Activated CD4-positive, alpha-beta T cell treated with anti-CD3 and anti-CD28 coated beads, Interleukin-2, amount 10 ng/mL, durations not matched to agents 7 days and 5 days (primary cell): ENCODE measurements around the gene ZKSCAN5. TPM values are rescaled to one million over a fixed set of nuclear protein-coding genes. Genes with fewer than 3 reads are reported as not detected.
"Not testable (repeated sequence)": the region's sequence is repeated elsewhere in the genome, so short reads cannot be mapped to it uniquely, and the experiment has no call there.

Source experiments
- CTCF ChIA-PET: fragments of 350-600 bp; sonication (Branson Sonifier 250); formaldehyde crosslinking; loops from one replicate; lab custom pipeline; 2021; ENCODE audit warnings: antibody characterized with exemption; lab: Charles Lee
- POLR2A ChIA-PET: fragments of 350-600 bp; sonication (Branson Sonifier 250); formaldehyde crosslinking; loops from one replicate; lab custom pipeline; 2021; ENCODE audit warnings: antibody characterized with exemption; lab: Charles Lee
- DNase-seq: peaks from one replicate; pipeline ENCODE4 v3.0.0-alpha.2; 2020
- H3K27ac Mint-ChIP-seq: one replicate; pipeline ENCODE4 v1.8.0; 2021; ENCODE audit warnings: mild to moderate bottlenecking, moderate library complexity, mixed read lengths
- H3K27me3 Mint-ChIP-seq: one replicate; pipeline ENCODE4 v1.8.0; 2021; ENCODE audit warnings: mixed read lengths
- H3K36me3 Mint-ChIP-seq: one replicate; pipeline ENCODE4 v1.8.0; 2021; ENCODE audit warnings: low read depth, mixed read lengths
- H3K4me1 Mint-ChIP-seq: one replicate; pipeline ENCODE4 v1.8.0; 2021; ENCODE audit warnings: mixed read lengths
- H3K4me3 Mint-ChIP-seq: one replicate; pipeline ENCODE4 v1.8.0; 2021; ENCODE audit warnings: mild to moderate bottlenecking, moderate library complexity, mixed read lengths
- H3K9me3 Mint-ChIP-seq: one replicate; pipeline ENCODE4 v1.8.0; 2021; ENCODE audit warnings: mixed read lengths
- total RNA-seq, 2 experiments: library from RNA; stranded (reverse); gene quantifications; one replicate each; pipeline ENCODE4 v1.2.3, GENCODE V29; 2021

Gene ZKSCAN5
- total RNA-seq, 2 experiments from 2014 or later, result 14.1 to 15.2 TPM

DNA sequence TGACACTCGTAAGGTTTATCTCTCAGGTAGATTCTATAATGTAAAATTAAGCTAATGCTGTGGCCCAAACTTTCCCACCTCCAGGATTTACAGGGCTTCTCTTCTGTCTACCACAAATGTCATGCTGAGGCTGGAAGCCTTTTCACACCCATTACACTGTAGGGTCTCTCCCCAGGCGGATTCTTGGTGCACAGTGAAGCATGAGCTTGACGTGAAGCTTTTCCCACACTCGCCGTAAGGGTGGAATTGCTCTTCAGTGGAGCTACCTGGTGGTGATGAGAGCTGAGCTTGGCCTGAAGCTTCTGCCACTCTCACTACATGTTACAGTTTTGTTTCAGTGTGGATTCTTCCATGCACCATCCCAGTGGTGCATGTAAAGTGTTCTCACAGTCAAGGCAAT lies 36.1 kb downstream of the ZKSCAN5 start:
- DNase-seq, result no peak
- H3K9me3 Mint-ChIP-seq, result peaks cover 39% of the 10 kb centered on the region
- CTCF ChIA-PET, result interaction anchor here (0.7 to 2.5 kb wide), 2 partner anchors 16 to 33 kb away, joined by 3 to 5 read pairs; no protein-coding TSS in a partner anchor
- H3K27me3 Mint-ChIP-seq, result no peaks in the 10 kb centered on the region
- no peak overlapping the region for H3K27ac Mint-ChIP-seq
- H3K4me1 Mint-ChIP-seq, result no peaks in the 10 kb centered on the region
- peaks cover 25% of the 10 kb centered on the region for H3K36me3 Mint-ChIP-seq
- POLR2A ChIA-PET, result no interaction called here
- no peak overlapping the region for H3K4me3 Mint-ChIP-seq

DNA sequence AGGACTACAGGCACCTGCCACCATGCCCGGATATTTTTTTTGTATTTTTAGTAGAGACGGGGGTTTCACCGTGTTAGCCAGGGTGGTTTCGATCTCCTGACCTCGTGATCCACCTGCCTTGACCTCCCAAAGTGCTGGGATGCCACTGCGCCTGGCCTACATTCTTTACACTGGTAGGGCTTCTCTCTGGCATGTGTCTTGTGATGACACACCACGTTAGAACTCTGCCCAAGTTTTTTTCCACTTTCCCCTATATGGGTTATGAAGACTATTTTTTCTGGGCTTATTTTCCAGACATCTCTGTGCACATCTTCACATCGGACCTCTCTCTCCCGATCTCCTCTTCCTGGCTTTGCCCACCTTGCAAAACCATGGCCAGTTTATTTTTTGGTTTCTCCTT lies 36.8 kb downstream of the ZKSCAN5 start:
- H3K27ac Mint-ChIP-seq, result no peak overlapping the region
- H3K4me1 Mint-ChIP-seq, result no peaks in the 10 kb centered on the region
- POLR2A ChIA-PET, result no interaction called here
- peaks cover 37% of the 10 kb centered on the region for H3K9me3 Mint-ChIP-seq
- peaks cover 25% of the 10 kb centered on the region for H3K36me3 Mint-ChIP-seq
- no peak for DNase-seq
- CTCF ChIA-PET, result interaction anchor here (0.6 to 0.7 kb wide), 4 partner anchors 18 to 41 kb away, joined by 3 to 4 read pairs (median 4); partner anchors contain the start of gene ZNF394
- H3K4me3 Mint-ChIP-seq, result no peak overlapping the region
- H3K27me3 Mint-ChIP-seq, result no peaks in the 10 kb centered on the region

DNA sequence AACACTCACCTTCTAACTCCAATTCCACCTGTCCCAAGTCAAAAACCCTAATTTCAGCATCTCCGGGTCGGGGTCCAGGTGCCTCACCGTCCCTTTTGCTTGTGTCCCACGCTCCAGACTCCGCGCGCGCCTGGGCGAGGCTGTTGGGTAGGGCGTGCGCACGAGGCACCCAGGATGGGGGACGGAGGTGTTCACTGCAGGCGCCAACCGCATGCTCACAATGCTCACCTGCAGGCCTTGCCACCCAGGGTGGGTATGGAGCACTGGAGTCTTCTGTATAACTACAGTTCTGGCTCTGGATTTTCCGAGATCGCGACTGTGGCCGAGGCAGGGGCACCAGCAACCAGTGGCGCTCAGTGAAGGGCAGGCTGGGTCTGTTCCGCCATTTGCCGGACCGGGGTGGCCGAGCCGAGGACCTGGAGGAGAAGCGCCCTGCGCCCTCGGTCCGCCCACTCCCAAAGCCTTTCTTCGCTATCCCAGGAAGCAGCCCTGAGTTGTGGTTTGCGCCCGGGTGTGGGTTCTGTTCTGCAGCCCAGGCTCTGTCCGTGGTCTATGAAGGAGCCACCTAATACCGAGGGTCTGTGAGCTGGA lies 38.7 kb downstream of the ZKSCAN5 start:
- Mint-ChIP-seq H3K4me3 (no peak overlapping the region), H3K27me3 (no peaks in the 10 kb centered on the region), H3K27ac (no peak overlapping the region), H3K4me1 (no peaks in the 10 kb centered on the region), H3K36me3 (peaks cover 27% of the 10 kb centered on the region), H3K9me3 (peaks cover 37% of the 10 kb centered on the region)
- ChIA-PET CTCF (no interaction called here), POLR2A (no interaction called here)
- no peak for DNase-seq

DNA sequence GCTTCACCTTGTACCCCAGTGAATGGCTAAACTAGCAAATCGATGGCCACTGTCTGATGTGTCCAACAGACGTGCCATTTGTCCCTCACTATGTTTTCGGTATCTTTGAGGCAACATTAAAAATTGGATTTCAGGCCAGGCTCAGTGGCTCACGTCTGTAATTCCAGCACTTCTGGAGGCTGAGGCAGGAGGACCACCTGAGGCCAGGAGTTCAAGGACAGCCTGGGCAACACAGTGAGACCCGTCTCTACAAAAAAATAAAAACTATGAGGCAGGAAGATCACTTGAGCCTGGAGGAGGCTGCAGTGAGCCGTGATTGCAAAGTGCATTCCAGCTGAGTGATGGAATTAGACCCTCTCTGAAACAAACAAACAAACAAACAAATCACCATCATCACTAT lies 39.5 kb downstream of the ZKSCAN5 start:
- Mint-ChIP-seq H3K36me3 (peaks cover 31% of the 10 kb centered on the region), H3K9me3 (peaks cover 36% of the 10 kb centered on the region), H3K4me1 (no peaks in the 10 kb centered on the region), H3K27me3 (no peaks in the 10 kb centered on the region), H3K4me3 (no peak overlapping the region), H3K27ac (no peak overlapping the region)
- no peak for DNase-seq
- POLR2A ChIA-PET, result no interaction called here
- CTCF ChIA-PET, result interaction anchor here (0.6 kb wide), 1 partner anchor 34 kb away, joined by 3 read pairs; no protein-coding TSS in a partner anchor

DNA sequence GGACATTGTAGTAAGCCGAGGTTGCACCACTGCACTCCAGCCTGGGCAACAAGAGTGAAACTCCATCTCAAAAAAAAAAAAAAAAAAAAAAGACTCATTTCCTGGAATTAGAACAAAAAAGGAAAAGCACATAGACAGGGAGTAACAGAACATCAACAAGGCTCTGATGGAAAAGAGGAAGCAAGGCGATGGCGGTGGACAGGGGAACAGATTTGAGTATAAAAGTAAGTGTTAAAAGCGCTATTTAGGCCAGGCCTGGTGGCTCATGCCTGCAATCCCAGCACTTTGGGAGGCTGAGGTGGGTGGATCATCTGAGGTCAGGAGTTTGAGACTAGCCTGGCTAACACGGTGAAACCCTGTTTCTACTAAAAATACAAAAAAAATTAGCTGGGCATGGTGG lies 40.8 kb downstream of the ZKSCAN5 start:
- CTCF ChIA-PET, result interaction anchor here (0.7 to 1.0 kb wide), 2 partner anchors 13 to 152 kb away, joined by 3 read pairs; partner anchors contain the start of gene ZNF655
- DNase-seq, H3K4me3 Mint-ChIP-seq, H3K4me1 Mint-ChIP-seq, H3K27ac Mint-ChIP-seq, POLR2A ChIA-PET, H3K27me3 Mint-ChIP-seq: not testable (repeated sequence)
- Mint-ChIP-seq H3K9me3 (peaks cover 36% of the 10 kb centered on the region), H3K36me3 (peaks cover 43% of the 10 kb centered on the region)

DNA sequence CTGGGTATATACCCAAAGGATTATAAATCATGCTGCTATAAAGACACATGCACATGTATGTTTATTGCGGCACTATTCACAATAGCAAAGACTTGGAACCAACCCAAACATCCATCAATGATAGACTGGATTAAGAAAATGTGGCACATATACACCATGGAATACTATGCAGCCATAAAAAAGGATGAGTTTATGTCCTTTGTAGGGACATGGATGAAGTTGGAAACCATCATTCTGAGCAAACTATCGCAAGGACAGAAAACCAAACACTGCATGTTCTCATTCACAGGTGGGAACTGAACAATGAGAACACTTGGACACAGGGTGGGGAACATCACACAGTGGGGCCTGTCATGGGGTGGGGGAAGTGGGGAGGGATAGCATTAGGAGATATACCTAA lies 45.1 kb downstream of the ZKSCAN5 start:
- DNase-seq, CTCF ChIA-PET, POLR2A ChIA-PET, H3K27me3 Mint-ChIP-seq, H3K4me3 Mint-ChIP-seq, H3K27ac Mint-ChIP-seq: not testable (repeated sequence)
- Mint-ChIP-seq H3K4me1 (peaks cover 26% of the 10 kb centered on the region), H3K9me3 (peaks cover 21% of the 10 kb centered on the region), H3K36me3 (peaks cover 42% of the 10 kb centered on the region)

DNA sequence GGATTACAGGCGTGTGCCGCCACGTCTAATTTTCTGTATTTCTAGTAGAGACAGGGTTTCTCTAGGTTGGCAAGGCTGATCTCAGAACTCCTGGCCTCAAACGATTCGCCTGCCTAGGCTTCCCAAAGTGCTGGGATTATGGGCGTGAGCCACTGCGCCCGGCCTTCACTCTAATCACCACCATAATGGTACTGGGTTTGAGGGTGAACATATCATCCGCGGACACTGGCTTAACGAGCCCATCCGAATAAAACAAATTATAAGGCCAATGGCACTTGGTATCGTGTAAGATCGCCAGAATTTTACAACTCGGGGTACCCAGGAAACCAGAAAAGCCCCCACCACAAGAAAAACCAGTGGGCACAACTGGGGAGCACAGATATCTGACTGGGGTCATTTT lies 46.9 kb downstream of the ZKSCAN5 start:
- peak; percentile 8 for DNase-seq
- POLR2A ChIA-PET, result no interaction called here
- Mint-ChIP-seq H3K36me3 (peaks cover 49% of the 10 kb centered on the region), H3K9me3 (peaks cover 18% of the 10 kb centered on the region), H3K27me3 (no peaks in the 10 kb centered on the region), H3K4me3 (peak overlapping the region; percentile 86), H3K27ac (peak overlapping the region; percentile 94), H3K4me1 (peaks cover 37% of the 10 kb centered on the region)
- CTCF ChIA-PET, result no interaction called here

DNA sequence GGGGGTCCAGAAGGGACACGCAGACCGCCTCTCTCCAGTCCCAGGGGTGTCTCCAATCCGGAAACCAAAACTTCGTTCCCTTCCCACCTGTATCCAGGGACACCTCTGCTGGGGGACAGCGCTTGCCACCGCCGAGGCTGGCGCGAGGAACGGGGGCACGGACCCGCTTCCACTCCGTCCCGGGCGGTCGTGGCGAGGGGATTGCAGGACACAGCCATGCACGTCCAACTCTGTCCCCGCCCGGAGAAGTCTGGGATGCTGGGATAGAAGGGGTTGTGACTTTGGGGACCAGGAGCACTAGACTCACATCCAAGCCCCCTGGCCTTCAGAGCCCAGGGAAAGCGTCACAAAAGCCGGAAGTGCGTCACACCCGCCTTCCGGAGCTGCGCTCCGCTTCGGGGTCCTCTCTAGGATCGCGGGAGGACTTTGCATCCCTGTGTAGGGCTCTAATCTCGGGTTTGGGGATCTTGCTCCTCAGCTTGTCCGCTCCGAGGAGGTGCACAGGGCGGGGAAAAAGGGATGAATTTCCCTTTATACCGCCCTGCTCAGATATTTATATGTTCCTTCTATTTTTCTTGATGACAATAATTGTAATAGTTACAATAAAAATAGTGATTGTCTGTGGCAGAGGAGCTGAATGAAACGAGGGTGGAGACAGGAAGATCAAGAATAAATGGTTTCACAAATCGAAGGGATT lies 47.5 kb downstream of the ZKSCAN5 start, which contains the start of gene FAM200A:
FAM200A (minus strand) TSS at position 348 of the 697 bp plus-strand sequence. CDS start 3,707 bp downstream, outside the sequence.
- peak; percentile 86 for DNase-seq
- ChIA-PET POLR2A (no interaction called here), CTCF (interaction anchor here (1.2 kb wide), 1 partner anchor 17 kb away, joined by 3 read pairs; no protein-coding TSS in a partner anchor)
- H3K27ac Mint-ChIP-seq, result peak within 1 kb of the TSS; percentile 94
- H3K4me1 Mint-ChIP-seq, result peaks cover 40% of the 10 kb centered on the region
- peaks cover 13% of the 10 kb centered on the region for H3K9me3 Mint-ChIP-seq
- H3K36me3 Mint-ChIP-seq, result peaks cover 51% of the 10 kb centered on the region
- H3K27me3 Mint-ChIP-seq, result no peaks in the 10 kb centered on the region
- peak within 1 kb of the TSS; percentile 86 for H3K4me3 Mint-ChIP-seq

DNA sequence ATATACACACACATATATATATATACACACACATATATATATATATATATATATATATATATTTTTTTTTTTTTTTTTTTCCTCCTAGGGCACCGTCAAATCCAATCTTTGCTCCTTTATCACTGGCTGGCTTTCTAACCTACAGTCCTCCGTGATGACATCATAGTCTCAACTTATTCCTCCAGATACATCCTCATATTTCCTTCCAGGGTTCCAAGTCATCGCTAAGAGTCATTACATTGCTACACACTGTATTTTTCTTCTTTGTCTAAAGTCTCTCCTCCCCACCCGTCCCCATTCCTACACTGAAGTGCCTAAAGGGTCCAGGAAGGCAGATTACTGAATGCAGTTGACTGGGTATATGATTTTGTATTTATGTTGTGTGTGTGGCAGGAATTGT lies 48.6 kb downstream of the ZKSCAN5 start:
- Mint-ChIP-seq H3K4me1 (peaks cover 46% of the 10 kb centered on the region), H3K36me3 (peaks cover 56% of the 10 kb centered on the region), H3K27me3 (no peaks in the 10 kb centered on the region), H3K4me3 (peak overlapping the region; percentile 26), H3K9me3 (peaks cover 11% of the 10 kb centered on the region), H3K27ac (no peak overlapping the region)
- ChIA-PET POLR2A (no interaction called here), CTCF (no interaction called here)
- no peak for DNase-seq

DNA sequence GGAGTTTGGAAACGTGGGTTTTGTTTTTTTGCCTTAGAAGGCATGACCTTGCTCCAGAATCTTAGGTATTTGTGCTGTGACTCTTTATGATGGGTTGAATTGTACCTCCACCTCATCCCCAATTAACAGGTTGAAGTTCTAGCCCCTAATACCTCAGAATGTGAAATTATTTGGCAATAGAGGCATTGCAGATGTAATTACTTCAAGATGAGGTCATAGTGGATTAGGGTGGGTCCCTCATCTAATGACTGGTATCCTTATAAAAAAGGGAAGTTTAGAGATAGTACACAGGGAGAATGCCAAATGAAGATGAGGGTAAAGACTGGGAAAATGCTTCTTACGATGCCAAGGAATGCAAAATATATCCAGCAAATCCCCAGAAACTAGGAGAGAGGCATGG lies 50.5 kb downstream of the ZKSCAN5 start:
- ChIA-PET CTCF (interaction anchor here (2.2 kb wide), 1 partner anchor 15 kb away, joined by 5 read pairs; no protein-coding TSS in a partner anchor), POLR2A (no interaction called here)
- no peak overlapping the region for H3K27ac Mint-ChIP-seq
- H3K4me1 Mint-ChIP-seq, result peaks cover 46% of the 10 kb centered on the region
- DNase-seq, result no peak
- H3K27me3 Mint-ChIP-seq, result no peaks in the 10 kb centered on the region
- H3K4me3 Mint-ChIP-seq, result no peak overlapping the region
- H3K36me3 Mint-ChIP-seq, result peaks cover 47% of the 10 kb centered on the region
- H3K9me3 Mint-ChIP-seq, result peaks cover 5% of the 10 kb centered on the region

DNA sequence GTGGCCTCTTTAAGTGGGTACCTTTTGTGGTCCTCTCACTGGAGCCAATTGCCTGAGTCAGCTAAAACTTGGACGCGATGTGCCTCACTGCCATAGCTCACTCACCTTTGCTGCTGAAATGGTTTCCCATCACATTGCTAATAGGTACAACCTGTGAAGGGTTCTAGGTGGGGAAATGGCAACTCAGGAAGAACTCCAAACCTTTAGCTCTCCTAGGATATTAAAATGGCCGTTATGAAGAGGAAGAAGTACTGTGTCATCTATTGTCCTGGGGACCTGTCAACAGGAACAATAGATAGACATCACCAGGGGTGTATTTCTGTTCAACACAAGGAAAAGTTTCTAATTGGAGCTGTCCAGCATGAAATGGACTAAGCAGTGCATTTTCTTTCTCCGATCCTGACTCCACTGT lies 52.7 kb downstream of the ZKSCAN5 start:
- Mint-ChIP-seq H3K27me3 (no peaks in the 10 kb centered on the region), H3K4me1 (peaks cover 53% of the 10 kb centered on the region), H3K36me3 (peaks cover 58% of the 10 kb centered on the region), H3K9me3 (no peaks in the 10 kb centered on the region), H3K4me3 (peak overlapping the region; percentile 90), H3K27ac (peak overlapping the region; percentile 99)
- POLR2A ChIA-PET, result interaction anchor here (0.6 to 1.2 kb wide), 2 partner anchors 57 to 199 kb away, joined by 3 read pairs; partner anchors contain the start of gene ZNF394
- CTCF ChIA-PET, result interaction anchor here (0.7 to 2.2 kb wide), 5 partner anchors 18 to 84 kb away, joined by 3 to 6 read pairs (median 3); no protein-coding TSS in a partner anchor
- no peak for DNase-seq

DNA sequence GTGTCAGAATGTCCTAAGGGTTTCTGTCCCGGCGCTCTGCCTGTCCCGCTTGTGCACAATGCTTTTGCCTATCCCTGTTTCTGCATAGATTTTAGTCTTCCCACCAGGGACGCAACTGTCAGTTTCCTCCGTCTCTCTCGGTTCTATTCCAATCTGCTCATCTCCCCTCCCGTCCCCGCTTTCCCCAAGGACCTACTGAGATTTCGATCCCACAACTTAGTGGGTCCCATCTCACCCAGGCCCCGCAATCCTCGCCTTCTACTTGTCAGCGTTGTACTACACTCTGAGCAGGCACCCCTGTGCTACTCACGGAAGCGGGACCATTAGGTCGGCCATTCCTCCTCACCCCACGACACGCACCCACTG lies 53.5 kb downstream of the ZKSCAN5 start:
- POLR2A ChIA-PET, result interaction anchor here (0.7 to 1.2 kb wide), 3 partner anchors 58 to 82 kb away, joined by 3 to 4 read pairs (median 3); partner anchors contain the start of gene ZNF394
- H3K36me3 Mint-ChIP-seq, result peaks cover 66% of the 10 kb centered on the region
- CTCF ChIA-PET, result interaction anchor here (0.5 to 1.4 kb wide), 6 partner anchors 12 to 320 kb away, joined by 3 to 6 read pairs (median 3); partner anchors contain the start of gene ZKSCAN5
- peak overlapping the region; percentile 99 for H3K27ac Mint-ChIP-seq
- H3K9me3 Mint-ChIP-seq, result no peaks in the 10 kb centered on the region
- H3K4me1 Mint-ChIP-seq, result peaks cover 54% of the 10 kb centered on the region
- no peaks in the 10 kb centered on the region for H3K27me3 Mint-ChIP-seq
- H3K4me3 Mint-ChIP-seq, result peak overlapping the region; percentile 90
- DNase-seq, result no peak
